Left ventricle myocardium superior (tissue), 1 donor: ENCODE data around the gene ZNF280D. TPM values are rescaled to one million over a fixed set of nuclear protein-coding genes. Genes with fewer than 3 reads are reported as not detected.

Experiments
- ATAC-seq: fragments of 200-7000 bp; cut with Tn5 transposase; one replicate; pipeline ENCODE4 v1.9.1; 2020; ENCODE audit warnings: mild to moderate bottlenecking, moderate library complexity
- DNase-seq: peaks from one replicate; pipeline ENCODE4 v3.0.0-alpha.2; 2020
- intact Hi-C: fragments of 100-400 bp; cut with micrococcal nuclease; formaldehyde crosslinking; loops from one replicate; pipeline ENCODE4 v1.11.0; 2022
- total RNA-seq: library from RNA; stranded (reverse); fragmentation: NEBNext Ultra II Directional; extraction: Animal tissue kit (Norgen Biotek cat#: 25700); gene quantifications from one replicate; pipeline ENCODE4 v1.2.1, GENCODE V29; 2021
- donor health status: DM: no; HTN: yes; CAD: no; lungs with severe emphysema.

ZNF280D gene
- total RNA-seq, 1 donor from 2014 or later, result 23.2 TPM

- DNase-seq (no peak), ATAC-seq (no peak)
- intact Hi-C loops, result no loop called here
Observed at GRCh38 chr15:56660943-56661342, 72.4 kb downstream of the ZNF280D start.

GRCh38 chr15:56659197-56659596 lies 74.1 kb downstream of the ZNF280D start:
- intact Hi-C loops, result no loop called here
- no peak for ATAC-seq
- no peak for DNase-seq

GRCh38 chr15:56654624-56655023 lies 78.7 kb downstream of the ZNF280D start:
- intact Hi-C loops, result no loop called here
- ATAC-seq (no peak), DNase-seq (no peak)

- DNase-seq (no peak), ATAC-seq (no peak)
- intact Hi-C loops, result no loop called here
Observed at GRCh38 chr15:56654216-56654615, 79.1 kb downstream of the ZNF280D start.

- ATAC-seq (no peak), DNase-seq (no peak)
- intact Hi-C loops, result no loop called here
Observed at GRCh38 chr15:56653787-56654186, 79.5 kb downstream of the ZNF280D start.

GRCh38 chr15:56653107-56653506 lies 80.2 kb downstream of the ZNF280D start:
- DNase-seq, result no peak
- ATAC-seq, result no peak
- intact Hi-C loops, result no loop called here

- ATAC-seq, result no peak
- no peak for DNase-seq
- intact Hi-C loops, result no loop called here
Observed at GRCh38 chr15:56648311-56648710, 85.0 kb downstream of the ZNF280D start.

GRCh38 chr15:56640549-56640948 lies 92.8 kb downstream of the ZNF280D start:
- DNase-seq (no peak), ATAC-seq (no peak)
- intact Hi-C loops, result no loop called here

GRCh38 chr15:56640127-56640526 lies 93.2 kb downstream of the ZNF280D start:
- intact Hi-C loops, result no loop called here
- DNase-seq (no peak), ATAC-seq (no peak)

GRCh38 chr15:56639631-56640030 lies 93.7 kb downstream of the ZNF280D start:
- intact Hi-C loops, result no loop called here
- no peak for DNase-seq
- no peak for ATAC-seq

- intact Hi-C loops, result no loop called here
- no peak for ATAC-seq
- no peak for DNase-seq
Observed at GRCh38 chr15:56631765-56632164, 101.5 kb downstream of the ZNF280D start.

- ATAC-seq (no peak), DNase-seq (no peak)
- intact Hi-C loops, result no loop called here
Observed at GRCh38 chr15:56628893-56629532, 104.3 kb downstream of the ZNF280D start.

GRCh38 chr15:56619887-56620286 lies 113.4 kb downstream of the ZNF280D start:
- intact Hi-C loops, result no loop called here
- no peak for DNase-seq
- no peak for ATAC-seq

GRCh38 chr15:56617628-56618027 lies 115.7 kb downstream of the ZNF280D start:
- no peak for DNase-seq
- ATAC-seq, result no peak
- intact Hi-C loops, result no loop called here

GRCh38 chr15:56616551-56616950 lies 116.8 kb downstream of the ZNF280D start:
- ATAC-seq (no peak), DNase-seq (no peak)
- intact Hi-C loops, result no loop called here

- DNase-seq, result no peak
- ATAC-seq, result no peak
- intact Hi-C loops, result no loop called here
Observed at GRCh38 chr15:56613811-56614210, 119.5 kb downstream of the ZNF280D start.

GRCh38 chr15:56608993-56609392 lies 124.3 kb downstream of the ZNF280D start:
- ATAC-seq (no peak), DNase-seq (no peak)
- intact Hi-C loops, result no loop called here

GRCh38 chr15:56608140-56608778 lies 125.0 kb downstream of the ZNF280D start:
- intact Hi-C loops, result no loop called here

GRCh38 chr15:56602253-56602652 lies 131.1 kb downstream of the ZNF280D start:
- no peak for ATAC-seq
- intact Hi-C loops, result no loop called here
- no peak for DNase-seq

More at GRCh38 chr15:56608140-56608778, 125.0 kb downstream of the ZNF280D start:
- ATAC-seq, result no peak
- DNase-seq, result no peak

- ATAC-seq, result no peak
- intact Hi-C loops, result no loop called here
- DNase-seq, result no peak
Observed at GRCh38 chr15:56600380-56600779, 132.9 kb downstream of the ZNF280D start.

GRCh38 chr15:56598991-56599390 lies 134.3 kb downstream of the ZNF280D start:
- ATAC-seq (no peak), DNase-seq (no peak)
- intact Hi-C loops, result no loop called here
